ENCODE measurements around the gene SLC25A1. TPM values are rescaled to one million over a fixed set of nuclear protein-coding genes. Genes with fewer than 3 reads are reported as not detected.

Gene SLC25A1
- total RNA-seq (2022; extraction: Qiagen RNA extraction; ENCODE audit: low read depth), result 37.3 to 63.8 TPM (median 60.8 TPM) in 5 replicates

GRCh38 chr22:19178657-19179496 lies at the start of gene SLC25A1:
TSS of gene SLC25A1 (minus strand) at chr22:19178736. CDS start at chr22:19178673, 63 bp downstream.

GRCh38 chr22:19149991-19150390 lies 28.5 kb downstream of the SLC25A1 start, which contains the start of gene GSC2:
TSS of gene GSC2 (minus strand) at chr22:19150292. CDS start at chr22:19150283, 9 bp downstream.

GRCh38 chr22:19130959-19131684 lies 47.4 kb downstream of the SLC25A1 start, which contains the start of gene TSSK2:
TSS of gene TSSK2 (plus strand) at chr22:19131308. CDS start at chr22:19131400, 92 bp downstream.

Other genes with a start within 250 kb of the SLC25A1 start
- 0.38 to 1.6 TPM (median 1.4 TPM) in 5 replicates for gene PRODH, start 242.4 kb downstream of the SLC25A1 start, total RNA-seq (2022; extraction: Qiagen RNA extraction; ENCODE audit: low read depth)
- 16.0 to 24.5 TPM (median 20.6 TPM) in 5 replicates for gene DGCR2, start 56.3 kb downstream of the SLC25A1 start, total RNA-seq (2022; extraction: Qiagen RNA extraction; ENCODE audit: low read depth)
- not detected in 5 replicates for gene TSSK2, start 47.4 kb downstream of the SLC25A1 start, total RNA-seq (2022; extraction: Qiagen RNA extraction; ENCODE audit: low read depth)
- 8.9 to 12.9 TPM (median 11.7 TPM) in 5 replicates for gene ESS2, start 34.1 kb downstream of the SLC25A1 start, total RNA-seq (2022; extraction: Qiagen RNA extraction; ENCODE audit: low read depth)
- gene GSC2, start 28.4 kb downstream of the SLC25A1 start, total RNA-seq (2022; extraction: Qiagen RNA extraction; ENCODE audit: low read depth), result 0.21 TPM in 1 of 5 replicates, not detected in the others
- gene CLTCL1, start 113.0 kb upstream of the SLC25A1 start, total RNA-seq (2022; extraction: Qiagen RNA extraction; ENCODE audit: low read depth), result 4.4 to 6.1 TPM (median 5.4 TPM) in 5 replicates

Measured in A549 treated with ZK216348 at 1 μM for 4 hours (cell line).